HUES6 (cell line): ENCODE measurements around the gene TET1.
"Not testable (repeated sequence)": the region's sequence is repeated elsewhere in the genome, so short reads cannot be mapped to it uniquely, and the experiment has no call there.

Source experiments
- H3K27ac ChIP-seq: 2 replicates; pipeline ENCODE4 v1.7.0; 2013; ENCODE audit warnings: low read depth, mild to moderate bottlenecking, low read length, inconsistent platforms
- H3K27me3 ChIP-seq: 2 replicates; pipeline ENCODE4 v1.6.1; 2013; ENCODE audit warnings: low read length; ENCODE audit not compliant: control insufficient read depth, insufficient read depth
- H3K36me3 ChIP-seq: 2 replicates; pipeline ENCODE4 v1.6.1; 2013; ENCODE audit warnings: low read length; ENCODE audit not compliant: control insufficient read depth, insufficient read depth
- H3K4me1 ChIP-seq: 2 replicates; pipeline ENCODE4 v1.6.1; 2013; ENCODE audit warnings: low read length; ENCODE audit not compliant: control insufficient read depth, insufficient read depth
- H3K4me3 ChIP-seq: 2 replicates; pipeline ENCODE4 v1.5.1; 2013; ENCODE audit warnings: low read depth, low read length
- H3K9ac ChIP-seq: one replicate; pipeline ENCODE4 v1.6.1; 2013; ENCODE audit warnings: mild to moderate bottlenecking, low read length
- H3K9me3 ChIP-seq: 2 replicates; pipeline ENCODE4 v1.6.1; 2013; ENCODE audit warnings: low read depth, low read length; ENCODE audit not compliant: control insufficient read depth, insufficient read depth

TET1 gene

GRCh38 chr10:68565658-68566057, 5.5 kb downstream of the TET1 start:
- no peaks in the 10 kb centered on the region for H3K9me3 ChIP-seq
- no peak overlapping the region for H3K27ac ChIP-seq
- H3K4me3 ChIP-seq = no peak overlapping the region
- H3K27me3 ChIP-seq = no peaks in the 10 kb centered on the region
- peaks cover 3% of the 10 kb centered on the region; the same call in 1 of the 2 replicates for H3K36me3 ChIP-seq
- H3K4me1 ChIP-seq = peaks cover 21% of the 10 kb centered on the region
- no peak overlapping the region for H3K9ac ChIP-seq

- no peaks in the 10 kb centered on the region for H3K9me3 ChIP-seq
- H3K27ac ChIP-seq = no peak overlapping the region
- H3K4me1 ChIP-seq = peaks cover 21% of the 10 kb centered on the region
- no peak overlapping the region for H3K9ac ChIP-seq
- H3K4me3 ChIP-seq = no peak overlapping the region
- H3K27me3 ChIP-seq = no peaks in the 10 kb centered on the region
- peaks cover 3% of the 10 kb centered on the region; the same call in 1 of the 2 replicates for H3K36me3 ChIP-seq
Measured at GRCh38 chr10:68566351-68566750, 6.2 kb downstream of the TET1 start.

- Histone ChIP-seq H3K9ac (no peak overlapping the region), H3K4me3 (no peak overlapping the region), H3K4me1 (peaks cover 21% of the 10 kb centered on the region), H3K27ac (no peak overlapping the region), H3K36me3 (peaks cover 8% of the 10 kb centered on the region), H3K27me3 (no peaks in the 10 kb centered on the region), H3K9me3 (no peaks in the 10 kb centered on the region)
Measured at GRCh38 chr10:68566955-68567354, 6.8 kb downstream of the TET1 start.

DNA sequence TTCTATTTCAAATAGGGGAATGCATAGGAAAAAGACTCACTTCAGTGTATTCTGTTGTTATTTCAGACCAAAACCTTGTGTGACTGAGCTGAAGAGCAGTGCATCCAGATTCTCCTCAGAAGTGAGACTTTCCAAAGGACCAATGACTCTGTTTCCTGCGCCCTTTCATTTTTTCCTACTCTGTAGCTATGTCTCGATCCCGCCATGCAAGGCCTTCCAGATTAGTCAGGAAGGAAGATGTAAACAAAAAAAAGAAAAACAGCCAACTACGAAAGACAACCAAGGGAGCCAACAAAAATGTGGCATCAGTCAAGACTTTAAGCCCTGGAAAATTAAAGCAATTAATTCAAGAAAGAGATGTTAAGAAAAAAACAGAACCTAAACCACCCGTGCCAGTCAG, 12.0 kb downstream of the TET1 start:
- Histone ChIP-seq H3K4me1 (no peaks in the 10 kb centered on the region), H3K9me3 (no peaks in the 10 kb centered on the region), H3K27me3 (no peaks in the 10 kb centered on the region), H3K4me3 (no peak overlapping the region), H3K27ac (no peak overlapping the region), H3K36me3 (peaks cover 44% of the 10 kb centered on the region), H3K9ac (no peak overlapping the region)

DNA sequence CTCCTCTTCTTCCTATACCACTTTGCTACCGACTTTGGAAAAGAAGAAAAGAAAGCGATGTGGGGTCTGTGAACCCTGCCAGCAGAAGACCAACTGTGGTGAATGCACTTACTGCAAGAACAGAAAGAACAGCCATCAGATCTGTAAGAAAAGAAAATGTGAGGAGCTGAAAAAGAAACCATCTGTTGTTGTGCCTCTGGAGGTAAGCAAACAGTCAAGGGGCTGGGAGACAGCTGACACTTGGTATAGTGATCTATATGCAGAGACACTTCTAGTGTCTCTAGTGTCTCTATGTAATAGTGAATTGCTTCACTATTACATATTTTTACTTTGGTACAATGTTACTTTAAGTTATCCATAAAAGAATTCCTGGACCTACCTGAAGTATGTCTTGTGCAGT, 13.9 kb downstream of the TET1 start:
- H3K27me3 ChIP-seq = no peaks in the 10 kb centered on the region
- H3K4me3 ChIP-seq = no peak overlapping the region
- no peaks in the 10 kb centered on the region for H3K4me1 ChIP-seq
- H3K9me3 ChIP-seq = no peaks in the 10 kb centered on the region
- no peak overlapping the region for H3K9ac ChIP-seq
- H3K27ac ChIP-seq = no peak overlapping the region
- peaks cover 57% of the 10 kb centered on the region for H3K36me3 ChIP-seq

- Histone ChIP-seq H3K9ac (no peak overlapping the region), H3K4me1 (no peaks in the 10 kb centered on the region), H3K36me3 (peaks cover 74% of the 10 kb centered on the region)
Measured at GRCh38 chr10:68576118-68576517, 16.0 kb downstream of the TET1 start.

DNA sequence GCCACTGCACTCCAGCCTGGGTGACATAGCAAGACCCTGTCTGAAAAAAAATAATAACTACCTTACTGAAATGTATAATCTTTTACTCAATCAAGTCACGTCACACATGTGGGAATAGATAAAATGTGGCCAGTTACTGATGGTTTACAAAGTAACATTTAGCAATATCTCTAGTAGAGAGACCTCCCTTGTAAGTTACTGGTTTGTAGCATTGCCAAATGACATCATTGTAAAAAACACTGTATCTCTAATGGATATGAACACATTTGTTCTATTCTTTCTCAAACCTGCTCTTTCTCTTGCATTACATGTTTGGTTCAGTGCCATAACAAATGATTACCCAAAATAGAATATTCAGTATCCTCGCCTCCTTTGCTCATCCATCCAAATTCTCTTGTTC, 18.8 kb downstream of the TET1 start:
- no peaks in the 10 kb centered on the region for H3K4me1 ChIP-seq

More at GRCh38 chr10:68576118-68576517, 16.0 kb downstream of the TET1 start:
- Histone ChIP-seq H3K27ac (no peak overlapping the region), H3K4me3 (no peak overlapping the region), H3K9me3 (no peaks in the 10 kb centered on the region), H3K27me3 (no peaks in the 10 kb centered on the region)

DNA sequence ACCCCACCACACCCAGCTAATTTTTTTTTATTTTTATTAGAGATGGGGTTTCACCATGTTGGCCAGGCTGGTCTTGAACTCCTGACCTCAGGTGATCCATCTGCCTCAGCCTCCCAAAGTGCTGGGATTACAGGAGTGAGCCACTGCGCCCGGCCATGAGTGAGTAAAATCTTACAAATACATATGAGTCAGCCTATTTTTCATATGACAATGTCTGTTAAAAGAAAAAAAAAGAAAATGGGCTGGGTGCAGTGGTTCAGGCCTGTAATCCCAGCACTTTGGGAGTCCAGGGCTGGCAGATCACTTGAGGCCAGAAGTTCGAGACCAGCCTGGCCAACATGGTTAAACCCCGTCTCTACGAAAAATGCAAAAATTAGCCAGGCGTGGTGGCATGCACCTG, 24.1 kb downstream of the TET1 start:
- not testable (repeated sequence) for H3K27ac ChIP-seq, H3K4me3 ChIP-seq, H3K9ac ChIP-seq, H3K9me3 ChIP-seq, H3K27me3 ChIP-seq, H3K4me1 ChIP-seq
- H3K36me3 ChIP-seq = peaks cover 65% of the 10 kb centered on the region

More for the DNA sequence above, 18.8 kb downstream of the TET1 start:
- Histone ChIP-seq H3K4me3 (no peak overlapping the region), H3K27me3 (no peaks in the 10 kb centered on the region), H3K36me3 (peaks cover 69% of the 10 kb centered on the region), H3K9me3 (no peaks in the 10 kb centered on the region), H3K27ac (no peak overlapping the region), H3K9ac (no peak overlapping the region)

DNA sequence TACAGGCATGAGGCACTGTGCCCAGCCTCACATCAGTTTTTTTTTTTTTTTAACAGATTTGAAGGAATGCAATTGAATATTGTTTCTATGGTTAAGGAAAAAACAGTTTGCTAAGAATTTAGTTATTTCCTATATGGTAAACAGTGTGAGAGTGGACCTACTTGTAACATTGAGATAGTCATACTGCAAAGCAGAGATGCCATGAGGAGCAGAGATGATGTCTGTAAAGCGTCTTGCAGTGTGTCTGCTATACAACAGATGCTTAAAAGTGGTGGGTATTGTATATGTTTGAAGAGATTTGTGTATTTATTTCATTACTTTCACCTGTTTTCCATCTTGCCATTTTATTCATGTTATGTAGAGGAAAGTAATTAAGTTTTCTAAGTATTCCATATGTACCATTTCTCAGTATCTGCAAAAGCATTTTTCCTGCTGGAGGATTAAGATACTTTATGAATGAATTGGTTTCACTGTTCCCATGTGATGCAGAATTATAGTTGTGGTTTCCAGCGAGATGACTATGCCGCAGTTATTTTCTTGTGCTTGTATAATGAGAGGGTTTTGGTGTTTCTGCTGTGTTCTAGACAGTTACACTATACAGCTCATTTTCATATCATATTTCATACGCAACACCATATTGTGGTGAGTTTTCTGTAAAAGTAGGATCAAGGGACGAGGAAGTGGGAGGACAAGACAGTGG, 26.6 kb downstream of the TET1 start:
- Histone ChIP-seq H3K9ac (no peak overlapping the region), H3K9me3 (no peaks in the 10 kb centered on the region), H3K27ac (no peak overlapping the region), H3K27me3 (no peaks in the 10 kb centered on the region), H3K4me1 (no peaks in the 10 kb centered on the region), H3K36me3 (peaks cover 60% of the 10 kb centered on the region), H3K4me3 (no peak overlapping the region)

GRCh38 chr10:68594405-68594804, 34.3 kb downstream of the TET1 start:
- H3K4me3 ChIP-seq = no peak overlapping the region
- peaks cover 17% of the 10 kb centered on the region for H3K36me3 ChIP-seq
- peaks cover 7% of the 10 kb centered on the region for H3K4me1 ChIP-seq
- H3K27me3 ChIP-seq = no peaks in the 10 kb centered on the region
- no peak overlapping the region for H3K9ac ChIP-seq
- H3K27ac ChIP-seq = no peak overlapping the region
- H3K9me3 ChIP-seq = no peaks in the 10 kb centered on the region

DNA sequence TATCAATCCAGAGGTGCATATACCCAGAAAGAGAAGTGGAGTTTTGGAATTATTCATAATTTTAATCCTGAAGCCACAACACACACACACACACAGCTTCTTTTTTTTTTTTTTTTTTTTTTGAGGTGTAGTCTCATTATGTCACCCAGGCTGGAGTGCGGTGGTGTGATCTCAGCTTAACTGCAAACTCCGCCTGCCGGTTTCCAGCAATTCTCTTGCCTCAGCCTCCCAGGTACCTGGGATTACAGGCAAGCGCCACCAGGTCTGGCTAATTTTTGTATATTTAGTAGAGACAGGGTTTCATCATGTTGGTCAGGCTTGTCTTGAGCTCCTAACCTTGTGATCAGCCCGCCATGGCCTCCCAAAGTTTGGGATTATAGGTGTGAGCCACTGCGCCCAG, 35.4 kb downstream of the TET1 start:
- Histone ChIP-seq H3K36me3 (peaks cover 8% of the 10 kb centered on the region), H3K27ac (no peak overlapping the region), H3K4me1 (peaks cover 15% of the 10 kb centered on the region), H3K27me3 (no peaks in the 10 kb centered on the region), H3K4me3 (no peak overlapping the region), H3K9me3 (no peaks in the 10 kb centered on the region), H3K9ac (no peak overlapping the region)
